Adipose tissue (tissue), 3 donors: ENCODE measurements around the gene RAB27A. TPM values are rescaled to one million over a fixed set of nuclear protein-coding genes. Genes with fewer than 3 reads are reported as not detected.
"Not testable (repeated sequence)": the region's sequence is repeated elsewhere in the genome, so short reads cannot be mapped to it uniquely, and the experiment has no call there.

Experiments used
- H3K27ac ChIP-seq: one replicate; pipeline ENCODE4 v1.5.1; 2013; ENCODE audit warnings: low read depth, low read length
- WGBS, 3 donors: extraction: QIAGEN DNeasy Blood & Tissue Kit; methylation state at CpG; one replicate each; pipeline ENCODE4 v1.1.7; 2013; 5-methylcytosine and 5-hydroxymethylcytosine counted together
- polyA plus RNA-seq, 3 donors: library from polyadenylated mRNA; stranded (reverse); fragments of 200-250 nt; gene quantifications; one replicate each; pipeline ENCODE4 v1.2.3, GENCODE V29; 2013
- donor health status: healthy with polysubstance abuse.
- donor health status: Bipolar disorder and iron deficiency.
- donor health status: healthy.

The RAB27A gene
- polyA plus RNA-seq, 3 donors: 10.7 to 23.7 (median 17.8) TPM

DNA sequence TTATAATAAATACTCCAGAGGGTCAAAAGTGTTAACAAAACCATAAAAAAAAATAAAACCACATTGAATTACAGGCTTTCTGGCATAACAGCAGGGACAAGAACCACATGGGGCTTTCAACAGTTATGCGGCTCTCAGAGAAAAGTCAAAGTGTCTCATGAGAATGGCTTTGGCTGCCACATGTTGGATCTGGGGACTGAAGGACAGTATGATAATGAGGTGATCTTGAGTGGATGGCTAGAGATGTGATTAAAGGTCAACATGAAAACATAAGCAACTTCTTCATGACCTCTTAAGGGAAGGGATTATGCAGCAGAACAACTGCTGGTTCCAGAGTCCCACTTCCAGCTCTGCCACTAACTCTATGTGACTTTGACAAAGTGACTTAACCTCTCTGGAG lies 5.2 kb downstream of the RAB27A start:
- H3K27ac ChIP-seq: no peak overlapping the region
- WGBS, 3 donors: 56 to 82% (median 60%) methylated on average over 1 of the region's 1 CpG

DNA sequence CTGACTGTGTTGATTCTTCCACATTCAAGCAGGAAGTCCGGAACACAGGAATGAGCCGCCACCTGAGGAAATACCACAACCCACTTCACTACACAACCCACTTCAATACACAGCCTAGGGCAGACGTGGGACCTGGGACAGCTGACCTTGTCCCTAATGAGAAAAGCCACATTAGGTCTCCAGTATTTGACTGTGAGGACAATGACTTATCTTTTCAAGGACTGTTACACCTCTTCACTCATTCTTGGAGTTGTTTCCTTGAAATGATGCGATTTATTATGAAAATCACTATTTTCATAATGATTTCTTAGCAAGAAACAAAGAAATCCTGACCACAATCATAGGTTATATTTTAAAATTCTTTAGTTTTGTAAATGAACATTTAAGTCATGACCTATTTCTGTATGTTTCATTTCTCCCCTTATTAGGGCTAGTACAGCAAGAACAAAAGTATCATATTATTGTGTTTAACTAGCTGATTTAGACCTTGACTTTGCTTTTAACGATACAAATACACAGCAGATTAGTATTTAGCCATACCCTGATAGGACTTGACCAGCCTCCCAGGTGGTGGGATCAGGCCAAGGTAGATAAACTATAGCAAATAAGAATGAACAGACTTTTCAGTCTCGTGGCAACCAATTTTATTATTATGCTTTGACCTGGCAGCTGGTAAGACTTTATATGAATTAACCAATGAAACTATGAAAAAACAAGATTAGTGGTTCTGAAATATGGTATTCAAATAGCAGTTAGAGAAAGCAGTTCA lies 6.0 kb downstream of the RAB27A start:
- 36 to 68% (median 68%) methylated on average over 6 of the region's 6 CpGs for WGBS, 3 donors
- no peak overlapping the region for H3K27ac ChIP-seq

DNA sequence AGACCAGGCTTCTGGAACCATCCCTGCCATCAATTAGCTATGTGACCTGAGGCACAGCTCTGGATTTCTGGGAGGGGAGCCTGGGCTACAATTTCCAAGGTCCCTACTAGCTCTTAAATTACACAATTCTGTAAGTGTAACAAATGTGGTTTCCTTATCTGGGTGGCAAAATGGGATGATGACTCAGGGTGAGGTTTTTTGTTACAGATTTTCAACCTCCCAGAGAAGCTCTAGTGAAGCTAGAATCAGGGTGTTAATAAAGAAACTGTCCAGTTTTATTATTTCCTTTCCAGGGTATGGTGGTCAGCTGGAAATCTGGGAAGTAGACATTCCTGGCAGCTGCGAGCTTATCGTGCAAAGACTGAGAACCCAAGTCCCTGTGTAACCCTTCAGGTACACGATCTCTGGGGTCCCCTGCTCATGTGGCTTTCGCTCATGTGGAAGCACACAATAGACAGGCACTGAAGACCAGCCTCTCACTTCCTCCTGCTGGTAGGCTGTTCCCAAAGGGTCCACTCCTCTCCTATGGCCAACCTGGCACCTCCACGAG lies 7.3 kb downstream of the RAB27A start:
- WGBS, 3 donors: 47 to 63% (median 59%) methylated on average over 5 of the region's 5 CpGs

DNA sequence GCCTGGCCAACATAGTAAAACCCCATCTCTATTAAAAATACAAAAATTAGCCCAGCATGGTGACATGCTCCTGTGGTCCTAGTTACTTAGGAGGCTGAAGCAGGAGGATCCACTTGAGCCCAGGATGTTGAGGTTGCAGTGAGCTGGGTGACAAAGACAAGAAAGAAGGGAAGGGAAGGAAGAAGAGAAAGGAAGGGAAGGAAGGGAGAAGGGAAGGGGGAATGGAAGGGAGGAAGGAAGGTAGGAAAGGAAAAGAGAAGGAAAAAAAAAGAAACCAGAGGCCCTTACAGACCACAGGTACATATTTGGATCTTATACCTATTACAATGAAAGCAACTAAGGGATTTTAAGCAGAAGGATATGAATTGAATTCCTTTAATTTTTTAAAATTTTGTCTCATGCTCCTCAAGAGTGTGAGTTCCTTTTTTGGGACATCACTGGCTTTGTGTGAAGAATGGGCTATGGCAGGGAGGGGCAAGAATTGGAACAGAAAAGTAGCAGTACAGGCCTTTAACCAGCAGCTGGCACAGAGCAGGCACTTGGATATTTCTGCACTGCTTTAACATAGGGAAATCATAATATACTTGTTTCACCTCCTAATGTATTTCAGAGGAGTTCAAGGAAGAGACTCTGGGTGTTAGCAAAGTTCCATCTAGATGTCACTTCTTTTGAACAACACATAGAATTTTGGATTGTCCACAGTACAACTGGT lies 7.9 kb downstream of the RAB27A start:
- H3K27ac ChIP-seq: no peak overlapping the region

More for the DNA sequence above, 7.3 kb downstream of the RAB27A start:
- H3K27ac ChIP-seq: no peak overlapping the region

DNA sequence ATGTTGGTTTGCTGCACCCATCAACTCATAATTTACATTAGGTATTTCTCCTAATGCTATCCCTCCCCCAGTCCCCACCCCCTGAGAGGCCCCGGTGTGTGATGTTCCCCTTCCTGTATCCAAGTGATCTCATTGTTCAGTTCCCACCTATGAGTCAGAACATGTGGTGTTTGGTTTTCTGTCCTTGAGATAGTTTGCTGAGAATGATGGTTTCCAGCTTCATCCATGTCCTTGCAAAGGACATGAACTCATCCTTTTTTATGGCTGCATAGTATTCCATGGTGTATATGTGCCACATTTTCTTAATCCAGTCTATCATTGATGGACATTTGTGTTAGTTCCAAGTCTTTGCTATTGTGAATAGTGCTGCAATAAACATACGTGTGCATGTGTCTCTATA lies 9.0 kb downstream of the RAB27A start:
- not testable (repeated sequence) for H3K27ac ChIP-seq
- 62 to 88% (median 69%) methylated on average over 2 of the region's 2 CpGs for WGBS, 3 donors

DNA sequence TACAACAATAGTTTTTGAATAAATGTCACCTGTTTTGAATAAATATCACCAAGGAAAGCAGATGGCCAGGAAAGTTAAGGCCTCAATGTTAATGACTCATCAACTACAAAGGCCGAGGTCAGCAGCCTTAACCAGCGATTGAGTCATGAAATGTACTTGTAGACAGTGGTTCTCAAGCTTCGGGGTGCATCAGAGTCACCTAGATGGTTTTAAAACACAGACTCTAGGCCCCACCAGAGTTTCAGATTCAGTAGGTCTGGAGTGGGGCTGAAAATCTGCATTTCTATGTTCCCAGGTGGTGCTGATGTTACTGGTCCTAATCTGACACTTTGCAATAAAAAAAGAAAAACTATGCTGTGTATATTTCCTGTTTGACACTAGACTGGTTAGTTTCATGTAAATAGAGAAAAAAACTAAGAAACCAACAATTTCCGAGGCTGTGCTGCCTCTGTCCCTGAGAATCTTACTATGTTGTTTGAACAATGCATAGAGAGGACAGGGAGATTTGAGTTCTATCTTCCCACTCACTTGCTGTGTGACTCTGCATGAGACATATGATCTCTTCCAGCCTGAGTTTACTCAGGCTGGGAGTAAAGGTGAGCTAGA lies 9.8 kb downstream of the RAB27A start:
- no peak overlapping the region for H3K27ac ChIP-seq

GRCh38 chr15:55279100-55279745 lies 10.4 kb downstream of the RAB27A start:
- 80 to 99% (median 82%) methylated on average over 2 of the region's 2 CpGs for WGBS, 3 donors
- no peak overlapping the region for H3K27ac ChIP-seq

More for the DNA sequence above, 9.8 kb downstream of the RAB27A start:
- WGBS, 3 donors: 52 to 63% (median 53%) methylated on average over 4 of the region's 4 CpGs

- H3K27ac ChIP-seq: no peak overlapping the region
- 63 to 84% (median 70%) methylated on average over 2 of the region's 2 CpGs for WGBS, 3 donors
These were observed 11.9 kb downstream of the RAB27A start for GRCh38 chr15:55277715-55278114.

GRCh38 chr15:55277116-55277564 lies 12.5 kb downstream of the RAB27A start:
- H3K27ac ChIP-seq: no peak overlapping the region
- 31 to 65% (median 36%) methylated on average over 7 of the region's 7 CpGs for WGBS, 3 donors

- H3K27ac ChIP-seq: no peak overlapping the region
- 88 to 93% (median 90%) methylated on average over 5 of the region's 5 CpGs for WGBS, 3 donors
These were observed 13.3 kb downstream of the RAB27A start for GRCh38 chr15:55276324-55276723.

GRCh38 chr15:55270291-55270690 lies 19.3 kb downstream of the RAB27A start:
- WGBS, 3 donors: 89 to 93% (median 91%) methylated on average over 6 of the region's 6 CpGs
- H3K27ac ChIP-seq: no peak overlapping the region

DNA sequence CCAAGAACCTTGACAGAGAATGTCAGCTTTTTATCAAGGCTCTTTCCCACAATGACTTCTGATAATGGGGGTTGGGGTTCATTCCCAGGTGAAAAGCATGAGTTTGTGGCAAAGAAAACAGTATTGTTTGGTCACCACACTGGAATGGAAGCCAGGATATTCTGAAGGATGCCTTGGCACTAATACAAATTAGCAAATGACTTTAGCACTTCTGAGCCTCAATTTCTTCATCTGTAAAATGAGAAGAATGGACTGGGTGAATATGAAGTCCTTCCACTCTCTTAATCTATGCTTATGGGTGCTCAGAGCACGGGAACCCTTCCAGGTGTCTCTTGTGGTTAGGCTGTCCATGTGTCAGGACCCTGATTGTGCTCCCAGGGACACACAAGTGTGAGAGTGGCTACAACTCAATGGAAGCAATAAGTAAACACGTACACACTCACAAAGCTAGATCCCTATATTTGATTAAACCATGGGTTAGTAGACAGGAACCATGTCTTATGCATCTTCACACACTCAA lies 21.4 kb downstream of the RAB27A start:
- no peak overlapping the region for H3K27ac ChIP-seq

DNA sequence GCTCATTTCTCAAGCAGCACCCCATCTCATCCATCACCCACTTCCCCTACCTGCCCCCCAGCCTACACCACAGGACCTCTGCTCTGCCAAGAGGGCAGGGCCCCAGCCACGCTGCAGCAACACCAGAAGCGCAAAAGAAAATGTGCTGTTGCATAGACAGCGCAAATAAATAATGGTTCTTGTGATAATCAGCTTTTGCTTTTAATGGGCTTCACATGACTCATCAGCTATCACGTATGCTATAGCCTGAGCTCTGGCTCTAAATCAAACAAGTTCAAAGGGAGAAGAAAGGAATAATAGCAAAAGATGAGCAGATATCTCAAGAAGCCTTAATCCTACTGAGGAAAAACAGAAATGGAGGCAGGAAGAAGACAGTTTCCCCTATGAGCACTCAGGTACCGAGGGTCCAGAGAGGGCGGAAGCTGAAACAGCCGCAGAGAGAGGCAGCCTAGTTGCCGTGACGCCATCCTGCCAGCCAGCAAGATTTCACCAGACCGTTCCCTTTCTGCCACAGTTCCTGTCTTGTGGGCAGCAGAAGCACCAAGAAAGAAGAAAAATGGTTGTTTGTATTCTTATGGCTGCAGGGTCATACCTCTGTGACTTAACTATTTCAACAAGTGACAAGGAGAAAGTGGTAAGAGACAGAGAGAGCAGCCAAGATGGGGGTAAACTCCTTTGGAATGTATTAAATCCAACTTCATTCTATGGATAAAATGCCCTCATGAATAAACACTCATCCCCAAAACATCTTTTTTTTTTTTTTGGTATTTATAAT lies 22.0 kb downstream of the RAB27A start:
- no peak overlapping the region for H3K27ac ChIP-seq

More for the DNA sequence above, 21.4 kb downstream of the RAB27A start:
- 62 to 90% (median 89%) methylated on average over 2 of the region's 2 CpGs for WGBS, 3 donors

DNA sequence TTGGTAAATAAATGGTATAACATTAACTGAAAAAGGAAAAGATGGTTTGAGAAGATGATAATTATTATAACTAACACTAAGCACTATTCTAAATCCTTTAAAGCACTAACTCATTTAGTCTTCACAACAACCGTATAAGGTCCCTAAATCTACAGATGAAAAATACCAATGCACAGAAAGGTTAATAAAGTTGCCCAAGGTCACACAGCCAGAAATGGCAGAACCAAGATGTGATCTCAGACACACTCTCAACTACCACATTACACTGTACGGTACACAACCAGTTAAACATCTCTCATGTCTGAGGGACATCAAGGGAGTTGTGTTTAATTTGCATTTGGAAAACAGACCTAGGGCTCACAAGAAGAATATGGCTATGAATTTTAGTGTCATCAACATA lies 23.1 kb downstream of the RAB27A start:
- no peak overlapping the region for H3K27ac ChIP-seq
- 91 to 95% (median 92%) methylated on average over 2 of the region's 2 CpGs for WGBS, 3 donors

More for the DNA sequence above, 22.0 kb downstream of the RAB27A start:
- WGBS, 3 donors: 32 to 72% (median 53%) methylated on average over 10 of the region's 10 CpGs

- 74 to 77% (median 76%) methylated on average over 3 of the region's 3 CpGs for WGBS, 3 donors
- no peak overlapping the region for H3K27ac ChIP-seq
These were observed 29.0 kb downstream of the RAB27A start for GRCh38 chr15:55260562-55261131.

DNA sequence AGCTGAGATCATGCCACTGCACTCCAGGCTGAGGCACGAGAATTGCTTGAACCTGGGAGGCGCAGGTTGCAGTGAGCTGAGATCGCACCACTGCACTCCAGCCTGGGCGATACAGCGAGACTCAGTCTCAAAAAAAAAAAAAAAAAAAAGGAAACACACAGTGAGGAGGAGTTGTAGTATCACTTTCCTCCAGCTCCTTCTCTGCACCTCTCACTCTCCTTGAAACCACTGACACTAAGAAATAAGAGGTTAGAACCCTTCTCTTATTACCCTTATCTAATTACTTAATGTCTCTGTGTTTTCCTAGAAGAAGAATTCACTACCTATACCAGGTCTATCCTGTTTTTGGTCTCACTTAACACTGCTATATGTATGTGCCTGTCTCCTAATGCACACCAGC lies 31.7 kb downstream of the RAB27A start:
- 86 to 94% (median 92%) methylated on average over 2 to 5 of the region's 5 CpGs for WGBS, 3 donors
- no peak overlapping the region for H3K27ac ChIP-seq

DNA sequence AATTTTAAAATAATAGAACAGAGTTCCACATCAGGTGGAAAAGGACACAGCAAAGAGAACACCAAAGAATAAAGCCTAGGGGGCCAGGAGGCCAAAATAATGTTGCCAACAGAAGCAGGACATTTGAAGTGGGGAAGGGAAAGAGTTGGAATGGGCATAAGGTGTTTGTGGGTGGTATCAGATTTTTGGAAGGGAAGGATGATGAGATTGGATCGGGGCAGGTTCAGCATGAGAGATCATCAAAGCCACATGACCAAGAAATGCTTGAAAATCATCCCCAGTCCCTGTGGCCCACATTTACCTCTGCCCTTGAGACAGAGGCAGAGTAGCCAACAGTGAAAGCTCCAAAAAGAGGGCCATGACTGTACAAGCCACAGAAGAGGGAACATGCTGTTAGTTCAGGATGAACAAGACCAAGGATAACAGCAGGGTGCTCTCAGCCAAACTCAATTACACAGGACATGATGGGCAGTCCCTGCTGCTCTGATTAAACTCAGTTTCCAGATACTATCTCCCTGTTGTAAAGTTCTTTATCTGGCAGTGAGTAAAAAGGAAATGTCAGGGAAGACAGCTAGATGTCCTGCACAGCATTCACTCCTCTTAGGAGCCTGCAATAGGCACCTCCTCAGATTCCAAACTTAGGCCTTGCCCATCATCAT lies 32.5 kb downstream of the RAB27A start:
- H3K27ac ChIP-seq: no peak overlapping the region

More for the DNA sequence above, 32.5 kb downstream of the RAB27A start:
- 94 to 96% (median 95%) methylated on average over 1 of the region's 1 CpG for WGBS, 3 donors
